ENCODE results near the gene ANKRD22.

DNA sequence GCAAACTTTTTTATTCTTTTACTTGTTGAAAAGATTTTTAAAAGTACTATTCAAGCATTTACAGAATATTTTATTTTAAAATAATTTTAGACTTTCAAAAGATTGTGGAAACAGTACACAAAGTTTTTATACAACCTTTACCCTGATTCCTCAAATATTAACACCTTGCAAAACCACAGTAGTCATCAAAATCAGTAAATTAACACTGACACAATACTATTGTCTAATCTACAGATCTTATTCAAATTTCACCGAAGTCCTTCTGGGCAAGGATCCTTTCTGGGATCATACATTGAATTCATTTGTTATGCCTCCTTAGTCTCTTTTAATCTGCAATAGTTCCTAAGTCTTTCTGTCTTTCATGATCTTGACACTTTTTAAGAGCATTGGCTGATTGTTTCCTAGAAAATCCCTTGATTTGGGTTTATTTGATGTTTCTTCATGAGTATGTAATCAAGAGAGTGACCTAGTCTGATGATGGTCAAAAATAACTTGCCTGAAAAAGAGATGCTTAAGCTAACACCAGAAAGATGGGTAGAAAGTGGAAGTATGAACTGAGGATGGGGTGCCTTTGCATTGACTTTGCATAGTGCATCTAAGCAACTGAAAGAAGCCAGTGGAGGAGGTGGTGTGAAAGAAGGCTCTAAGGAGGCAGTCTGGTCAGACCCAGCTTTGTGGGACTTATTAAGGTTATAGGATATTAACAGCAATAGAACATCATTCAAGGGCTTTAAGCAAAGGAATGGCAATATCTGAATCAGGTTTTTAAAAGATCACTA is 38.1 kb upstream of the ANKRD22 start:
- TF ChIP-seq, protein P1, sequence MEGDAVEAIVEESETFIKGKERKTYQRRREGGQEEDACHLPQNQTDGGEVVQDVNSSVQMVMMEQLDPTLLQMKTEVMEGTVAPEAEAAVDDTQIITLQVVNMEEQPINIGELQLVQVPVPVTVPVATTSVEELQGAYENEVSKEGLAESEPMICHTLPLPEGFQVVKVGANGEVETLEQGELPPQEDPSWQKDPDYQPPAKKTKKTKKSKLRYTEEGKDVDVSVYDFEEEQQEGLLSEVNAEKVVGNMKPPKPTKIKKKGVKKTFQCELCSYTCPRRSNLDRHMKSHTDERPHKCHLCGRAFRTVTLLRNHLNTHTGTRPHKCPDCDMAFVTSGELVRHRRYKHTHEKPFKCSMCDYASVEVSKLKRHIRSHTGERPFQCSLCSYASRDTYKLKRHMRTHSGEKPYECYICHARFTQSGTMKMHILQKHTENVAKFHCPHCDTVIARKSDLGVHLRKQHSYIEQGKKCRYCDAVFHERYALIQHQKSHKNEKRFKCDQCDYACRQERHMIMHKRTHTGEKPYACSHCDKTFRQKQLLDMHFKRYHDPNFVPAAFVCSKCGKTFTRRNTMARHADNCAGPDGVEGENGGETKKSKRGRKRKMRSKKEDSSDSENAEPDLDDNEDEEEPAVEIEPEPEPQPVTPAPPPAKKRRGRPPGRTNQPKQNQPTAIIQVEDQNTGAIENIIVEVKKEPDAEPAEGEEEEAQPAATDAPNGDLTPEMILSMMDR (IDR thresholded peaks at IDR 0.05; ENCODE audit: extremely low read depth in 1 of 2, insufficient read depth in 1 of 2, low read depth in 1 of 2, low read length in 2 of 2) = no peak
- TF ChIP-seq, protein P2, sequence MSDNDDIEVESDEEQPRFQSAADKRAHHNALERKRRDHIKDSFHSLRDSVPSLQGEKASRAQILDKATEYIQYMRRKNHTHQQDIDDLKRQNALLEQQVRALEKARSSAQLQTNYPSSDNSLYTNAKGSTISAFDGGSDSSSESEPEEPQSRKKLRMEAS (IDR thresholded peaks at IDR 0.05; ENCODE audit: insufficient read depth, insufficient read length) = no peak
- TF ChIP-seq POLR2A (IDR thresholded peaks at IDR 0.05; ENCODE audit: low read depth, low read length) = no peak
